ENCODE measurements around the gene FERMT2. TPM values are rescaled to one million over a fixed set of nuclear protein-coding genes. Genes with fewer than 3 reads are reported as not detected.

Gene FERMT2
- under 1 TPM; 0.14 to 0.23 TPM for total RNA-seq

- Mint-ChIP-seq H3K36me3 (no peaks in the 10 kb centered on the region), H3K4me1 (peaks cover 17% of the 10 kb centered on the region), H3K27ac (no peak within 1 kb of the TSS), H3K4me3 (peak within 1 kb of the TSS; percentile 88), H3K9me3 (no peaks in the 10 kb centered on the region), H3K27me3 (peaks cover 64% of the 10 kb centered on the region)
- ATAC-seq (ENCODE audit: low read depth) (peak; percentile 47), DNase-seq (peak; percentile 36)
- POLR2A ChIA-PET: no interaction called here
Observed at GRCh38 chr14:52950898-52951680, at the start of gene FERMT2. FERMT2 (minus strand) TSS chr14:52951050; CDS start chr14:52950568, 482 bp downstream.

- H3K4me3 Mint-ChIP-seq: no peak overlapping the region
- POLR2A ChIA-PET: no interaction called here
- H3K9me3 Mint-ChIP-seq: no peaks in the 10 kb centered on the region
- H3K4me1 Mint-ChIP-seq: no peaks in the 10 kb centered on the region
- DNase-seq (no peak), ATAC-seq (ENCODE audit: low read depth) (no peak)
- H3K27ac Mint-ChIP-seq: no peak overlapping the region
- no peaks in the 10 kb centered on the region for H3K36me3 Mint-ChIP-seq
- peaks cover 2% of the 10 kb centered on the region for H3K27me3 Mint-ChIP-seq
Observed at GRCh38 chr14:52998376-52999015, 47.6 kb upstream of the FERMT2 start.

- POLR2A ChIA-PET: no interaction called here
- H3K36me3 Mint-ChIP-seq: no peaks in the 10 kb centered on the region
- DNase-seq (no peak), ATAC-seq (ENCODE audit: low read depth) (no peak)
- H3K9me3 Mint-ChIP-seq: no peaks in the 10 kb centered on the region
- no peaks in the 10 kb centered on the region for H3K4me1 Mint-ChIP-seq
- peaks cover 2% of the 10 kb centered on the region for H3K27me3 Mint-ChIP-seq
- H3K4me3 Mint-ChIP-seq: no peak overlapping the region
- no peak overlapping the region for H3K27ac Mint-ChIP-seq
Observed at GRCh38 chr14:52996493-52996892, 45.6 kb upstream of the FERMT2 start.

GRCh38 chr14:52995998-52996397 lies 45.1 kb upstream of the FERMT2 start:
- Mint-ChIP-seq H3K9me3 (no peaks in the 10 kb centered on the region), H3K27me3 (peaks cover 2% of the 10 kb centered on the region), H3K4me3 (no peak overlapping the region), H3K27ac (no peak overlapping the region), H3K4me1 (no peaks in the 10 kb centered on the region), H3K36me3 (no peaks in the 10 kb centered on the region)
- POLR2A ChIA-PET: no interaction called here
- DNase-seq (no peak), ATAC-seq (ENCODE audit: low read depth) (no peak)

- DNase-seq (no peak), ATAC-seq (ENCODE audit: low read depth) (no peak)
- Mint-ChIP-seq H3K4me3 (no peak overlapping the region), H3K4me1 (no peaks in the 10 kb centered on the region), H3K27me3 (peaks cover 10% of the 10 kb centered on the region), H3K27ac (no peak overlapping the region), H3K36me3 (no peaks in the 10 kb centered on the region), H3K9me3 (no peaks in the 10 kb centered on the region)
- POLR2A ChIA-PET: no interaction called here
Observed at GRCh38 chr14:52992236-52992870, 41.5 kb upstream of the FERMT2 start.

GRCh38 chr14:52988139-52988538 lies 37.3 kb upstream of the FERMT2 start:
- POLR2A ChIA-PET: no interaction called here
- no peaks in the 10 kb centered on the region for H3K36me3 Mint-ChIP-seq
- H3K27ac Mint-ChIP-seq: no peak overlapping the region

GRCh38 chr14:52987514-52987913 lies 36.7 kb upstream of the FERMT2 start:
- DNase-seq (no peak), ATAC-seq (ENCODE audit: low read depth) (no peak)
- Mint-ChIP-seq H3K36me3 (no peaks in the 10 kb centered on the region), H3K27ac (no peak overlapping the region), H3K4me3 (no peak overlapping the region), H3K9me3 (peaks cover 2% of the 10 kb centered on the region), H3K4me1 (no peaks in the 10 kb centered on the region), H3K27me3 (peaks cover 10% of the 10 kb centered on the region)
- POLR2A ChIA-PET: no interaction called here

More at GRCh38 chr14:52988139-52988538, 37.3 kb upstream of the FERMT2 start:
- H3K27me3 Mint-ChIP-seq: peaks cover 10% of the 10 kb centered on the region
- no peak for DNase-seq
- H3K9me3 Mint-ChIP-seq: peaks cover 2% of the 10 kb centered on the region
- H3K4me1 Mint-ChIP-seq: no peaks in the 10 kb centered on the region
- no peak overlapping the region for H3K4me3 Mint-ChIP-seq
- no peak for ATAC-seq (ENCODE audit: low read depth)

GRCh38 chr14:52987042-52987441 lies 36.2 kb upstream of the FERMT2 start:
- no peak overlapping the region for H3K4me3 Mint-ChIP-seq
- peaks cover 2% of the 10 kb centered on the region for H3K9me3 Mint-ChIP-seq
- peaks cover 10% of the 10 kb centered on the region for H3K27me3 Mint-ChIP-seq

GRCh38 chr14:52977798-52978197 lies 26.9 kb upstream of the FERMT2 start:
- Mint-ChIP-seq H3K27ac (no peak overlapping the region), H3K9me3 (no peaks in the 10 kb centered on the region), H3K4me1 (no peaks in the 10 kb centered on the region), H3K36me3 (peaks cover 1% of the 10 kb centered on the region), H3K4me3 (no peak overlapping the region), H3K27me3 (no peaks in the 10 kb centered on the region)
- ATAC-seq (ENCODE audit: low read depth) (no peak), DNase-seq (no peak)
- POLR2A ChIA-PET: interaction anchor here (0.6 kb wide), 1 partner anchor 12 kb away, joined by 7 read pairs; no protein-coding TSS in a partner anchor

More at GRCh38 chr14:52987042-52987441, 36.2 kb upstream of the FERMT2 start:
- ATAC-seq (ENCODE audit: low read depth) (no peak), DNase-seq (no peak)
- H3K4me1 Mint-ChIP-seq: no peaks in the 10 kb centered on the region
- H3K36me3 Mint-ChIP-seq: no peaks in the 10 kb centered on the region
- no peak overlapping the region for H3K27ac Mint-ChIP-seq
- POLR2A ChIA-PET: no interaction called here

- no peak for ATAC-seq (ENCODE audit: low read depth)
- H3K27me3 Mint-ChIP-seq: peaks cover 7% of the 10 kb centered on the region
- H3K4me3 Mint-ChIP-seq: no peak overlapping the region
- no peaks in the 10 kb centered on the region for H3K9me3 Mint-ChIP-seq
- POLR2A ChIA-PET: no interaction called here
- H3K4me1 Mint-ChIP-seq: no peaks in the 10 kb centered on the region
- no peak overlapping the region for H3K27ac Mint-ChIP-seq
- peaks cover 1% of the 10 kb centered on the region for H3K36me3 Mint-ChIP-seq
- no peak for DNase-seq
Observed at GRCh38 chr14:52974406-52974805, 23.6 kb upstream of the FERMT2 start.

GRCh38 chr14:52961060-52961639 lies 10.3 kb upstream of the FERMT2 start:
- Mint-ChIP-seq H3K9me3 (no peaks in the 10 kb centered on the region), H3K27me3 (peaks cover 3% of the 10 kb centered on the region), H3K36me3 (no peaks in the 10 kb centered on the region), H3K4me3 (no peak overlapping the region), H3K27ac (no peak overlapping the region), H3K4me1 (peaks cover 5% of the 10 kb centered on the region)
- peak; percentile 76 for ATAC-seq (ENCODE audit: low read depth)
- DNase-seq: peak; percentile 40
- POLR2A ChIA-PET: no interaction called here

- DNase-seq (no peak), ATAC-seq (ENCODE audit: low read depth) (no peak)
- no peak overlapping the region for H3K4me3 Mint-ChIP-seq
- POLR2A ChIA-PET: no interaction called here
- no peak overlapping the region for H3K27ac Mint-ChIP-seq
- no peaks in the 10 kb centered on the region for H3K36me3 Mint-ChIP-seq
- H3K27me3 Mint-ChIP-seq: no peaks in the 10 kb centered on the region
- peaks cover 5% of the 10 kb centered on the region for H3K4me1 Mint-ChIP-seq
- H3K9me3 Mint-ChIP-seq: no peaks in the 10 kb centered on the region
Observed at GRCh38 chr14:52960627-52961026, 9.8 kb upstream of the FERMT2 start.

- H3K4me1 Mint-ChIP-seq: peaks cover 13% of the 10 kb centered on the region
- no peak overlapping the region for H3K4me3 Mint-ChIP-seq
- POLR2A ChIA-PET: no interaction called here
- no peaks in the 10 kb centered on the region for H3K9me3 Mint-ChIP-seq
- ATAC-seq (ENCODE audit: low read depth): no peak
- no peak overlapping the region for H3K27ac Mint-ChIP-seq
- no peaks in the 10 kb centered on the region for H3K36me3 Mint-ChIP-seq
- DNase-seq: no peak
- peaks cover 38% of the 10 kb centered on the region for H3K27me3 Mint-ChIP-seq
Observed at GRCh38 chr14:52954346-52955214, 3.7 kb upstream of the FERMT2 start.

All from activated naive CD8-positive, alpha-beta T cell treated with anti-CD3 and anti-CD28 coated beads, Interleukin-2, amount 10 ng/mL, durations not matched to agents 7 days and 5 days (primary cell).